ENCODE data around the gene CMC2.

DNA sequence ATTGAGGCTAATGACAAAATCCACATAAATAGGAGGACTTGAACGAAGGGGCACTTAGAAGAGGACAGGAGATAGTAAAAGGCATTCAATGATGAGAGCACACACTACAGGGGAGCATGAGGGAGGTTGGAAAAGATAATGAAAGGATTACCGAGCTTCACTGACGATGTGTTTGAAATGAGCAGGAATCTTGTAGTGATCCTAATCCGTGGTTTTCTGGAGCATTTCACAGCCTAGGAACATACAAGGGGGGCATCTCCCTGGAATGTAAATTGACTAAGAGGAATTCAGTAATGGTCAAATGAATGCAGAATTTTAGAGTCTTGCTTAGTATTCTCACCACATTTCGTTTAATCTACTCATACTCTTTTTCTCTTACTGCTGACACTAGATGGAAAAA, 34.2 kb upstream of the CMC2 start:
- TF ChIP-seq POLR2A (IDR thresholded peaks at IDR 0.05; ENCODE audit: low read length) (no peak), GATA1 (IDR thresholded peaks at IDR 0.05; ENCODE audit: low read depth, low read length) (no peak)
